ENCODE measurements around the gene RAP1A.

Gene RAP1A

DNA sequence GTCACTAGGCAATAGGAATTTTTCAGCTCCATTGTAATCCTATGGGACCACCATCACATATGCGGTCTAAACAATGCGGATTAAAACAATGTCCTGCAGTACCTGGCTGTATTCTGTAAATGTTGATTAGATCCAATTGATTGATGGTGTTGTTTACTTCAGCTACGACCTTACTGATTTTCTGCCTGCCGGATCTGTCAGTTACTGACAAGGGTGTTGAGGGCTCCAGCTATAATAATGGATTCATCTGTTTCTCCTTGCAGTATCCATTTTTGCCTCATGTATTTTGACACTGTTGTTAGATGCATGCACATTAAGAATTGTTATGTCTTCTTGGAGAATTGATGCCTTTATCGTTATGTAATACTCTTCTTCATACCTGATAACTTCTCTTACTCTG is 39.0 kb downstream of the RAP1A start:
- TF ChIP-seq, protein P1, sequence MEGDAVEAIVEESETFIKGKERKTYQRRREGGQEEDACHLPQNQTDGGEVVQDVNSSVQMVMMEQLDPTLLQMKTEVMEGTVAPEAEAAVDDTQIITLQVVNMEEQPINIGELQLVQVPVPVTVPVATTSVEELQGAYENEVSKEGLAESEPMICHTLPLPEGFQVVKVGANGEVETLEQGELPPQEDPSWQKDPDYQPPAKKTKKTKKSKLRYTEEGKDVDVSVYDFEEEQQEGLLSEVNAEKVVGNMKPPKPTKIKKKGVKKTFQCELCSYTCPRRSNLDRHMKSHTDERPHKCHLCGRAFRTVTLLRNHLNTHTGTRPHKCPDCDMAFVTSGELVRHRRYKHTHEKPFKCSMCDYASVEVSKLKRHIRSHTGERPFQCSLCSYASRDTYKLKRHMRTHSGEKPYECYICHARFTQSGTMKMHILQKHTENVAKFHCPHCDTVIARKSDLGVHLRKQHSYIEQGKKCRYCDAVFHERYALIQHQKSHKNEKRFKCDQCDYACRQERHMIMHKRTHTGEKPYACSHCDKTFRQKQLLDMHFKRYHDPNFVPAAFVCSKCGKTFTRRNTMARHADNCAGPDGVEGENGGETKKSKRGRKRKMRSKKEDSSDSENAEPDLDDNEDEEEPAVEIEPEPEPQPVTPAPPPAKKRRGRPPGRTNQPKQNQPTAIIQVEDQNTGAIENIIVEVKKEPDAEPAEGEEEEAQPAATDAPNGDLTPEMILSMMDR (IDR thresholded peaks at IDR 0.05; ENCODE audit: extremely low read depth, missing control alignments): no peak
- no peak for DNase-seq (ENCODE audit: low spot score)

DNA sequence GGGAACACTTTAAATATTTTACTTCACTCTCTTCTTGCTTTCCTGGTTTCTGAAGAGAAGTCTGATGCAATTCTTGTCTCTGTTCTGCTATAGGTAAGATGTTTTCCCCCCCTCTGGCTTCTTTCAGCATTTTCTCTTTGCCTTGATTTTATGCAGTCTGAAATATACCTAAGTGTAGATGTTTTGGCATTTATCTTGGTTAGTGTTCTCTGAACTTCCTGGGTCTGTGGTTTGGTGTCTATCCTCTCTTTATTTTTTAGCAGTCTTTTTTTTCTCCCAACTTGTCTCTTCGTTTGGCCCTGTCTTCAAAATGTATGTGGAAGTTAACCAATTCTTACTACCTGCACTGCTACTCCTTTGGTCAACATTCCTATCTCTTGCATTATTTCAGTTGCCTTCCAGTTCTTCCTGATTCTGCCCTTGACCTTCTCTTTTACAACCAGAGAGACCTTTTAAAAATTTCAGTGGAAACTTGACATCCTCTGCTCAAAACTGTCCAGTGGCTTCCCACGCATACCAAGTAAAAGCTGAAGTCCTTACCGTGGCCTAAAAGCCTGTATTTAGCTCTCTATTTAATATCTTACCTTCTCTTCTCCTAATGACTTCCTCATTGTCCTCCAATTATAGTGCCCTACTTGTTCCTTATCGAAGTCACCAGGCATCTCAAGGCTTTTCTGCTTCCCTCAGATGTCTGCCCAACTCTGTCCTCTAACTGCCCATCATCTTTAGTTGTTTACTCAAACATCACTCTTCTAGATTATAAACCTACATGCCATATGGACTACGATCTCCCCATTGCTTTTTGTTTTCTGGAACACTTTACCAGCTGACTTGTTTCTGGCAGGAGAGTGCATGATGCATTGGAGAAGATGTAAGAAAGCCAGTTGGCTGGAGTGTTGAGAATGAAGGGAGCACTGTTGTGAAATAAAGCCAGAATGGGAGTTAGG is 40.9 kb downstream of the RAP1A start:
- TF ChIP-seq, protein P1 (IDR thresholded peaks at IDR 0.05; ENCODE audit: extremely low read depth, missing control alignments): no peak
- no peak for DNase-seq (ENCODE audit: low spot score)

DNA sequence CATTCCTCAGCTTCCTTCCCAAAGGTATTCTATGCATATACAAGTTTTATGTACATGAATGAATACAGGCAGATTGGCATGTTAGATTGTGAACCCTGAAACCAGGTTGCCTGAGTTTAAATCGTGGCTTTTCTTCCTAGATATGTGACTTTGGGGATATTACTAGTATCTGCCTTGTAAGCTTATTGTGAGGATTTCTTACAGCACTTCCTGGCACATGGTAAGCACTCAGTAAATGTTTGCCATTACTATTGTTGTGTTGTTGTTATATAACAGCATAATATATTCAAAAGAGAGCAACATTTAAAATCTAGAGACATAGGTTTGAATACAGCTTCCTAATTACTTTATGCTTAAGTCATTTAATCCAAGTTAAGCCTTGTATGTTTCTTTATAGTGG is 45.1 kb downstream of the RAP1A start:
- TF ChIP-seq, protein P1 (IDR thresholded peaks at IDR 0.05; ENCODE audit: extremely low read depth, missing control alignments): no peak
- no peak for DNase-seq (ENCODE audit: low spot score)

DNA sequence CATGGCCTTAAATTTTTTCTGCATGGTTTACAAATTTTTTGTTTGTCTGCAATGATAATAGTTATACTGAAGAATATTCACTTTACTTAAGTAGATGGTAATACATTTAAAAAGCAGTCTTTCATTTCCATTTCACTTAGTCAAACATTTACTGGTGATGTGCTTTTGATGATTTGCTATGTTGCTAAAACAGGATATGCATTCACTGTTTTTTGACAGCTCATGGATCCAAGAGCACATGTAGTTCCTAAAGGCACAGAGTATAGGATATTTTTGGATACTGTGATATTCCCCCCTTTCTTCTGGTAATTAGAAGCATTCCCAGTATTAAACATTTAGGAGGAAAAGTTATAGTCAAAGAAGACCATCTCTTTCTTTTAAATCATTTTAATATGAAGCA is 45.9 kb downstream of the RAP1A start:
- TF ChIP-seq, protein P1 (IDR thresholded peaks at IDR 0.05; ENCODE audit: extremely low read depth, missing control alignments): no peak

DNA sequence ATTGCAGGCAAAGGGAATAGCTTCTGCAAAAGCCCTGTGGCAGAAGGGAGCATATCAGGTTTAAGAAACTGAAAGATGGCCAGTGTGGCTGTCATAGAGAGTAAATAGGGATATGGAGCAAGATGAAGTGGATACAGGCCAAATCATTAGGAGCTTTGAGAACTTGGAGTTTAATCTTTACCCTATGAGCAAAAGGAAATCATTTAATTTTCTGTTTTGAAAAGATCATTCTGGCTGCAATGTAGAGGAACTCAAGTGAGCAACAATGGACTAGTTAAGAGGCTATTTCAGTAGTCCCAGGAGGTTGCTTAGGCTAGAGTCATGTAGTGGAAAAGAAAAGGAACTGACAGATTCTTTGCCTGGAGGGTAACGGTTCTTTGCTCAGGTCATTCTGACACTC is 47.2 kb downstream of the RAP1A start:
- no peak for DNase-seq (ENCODE audit: low spot score)
- TF ChIP-seq, protein P1 (IDR thresholded peaks at IDR 0.05; ENCODE audit: extremely low read depth, missing control alignments): no peak

More for the DNA sequence above, 45.9 kb downstream of the RAP1A start:
- DNase-seq (ENCODE audit: low spot score): no peak

DNA sequence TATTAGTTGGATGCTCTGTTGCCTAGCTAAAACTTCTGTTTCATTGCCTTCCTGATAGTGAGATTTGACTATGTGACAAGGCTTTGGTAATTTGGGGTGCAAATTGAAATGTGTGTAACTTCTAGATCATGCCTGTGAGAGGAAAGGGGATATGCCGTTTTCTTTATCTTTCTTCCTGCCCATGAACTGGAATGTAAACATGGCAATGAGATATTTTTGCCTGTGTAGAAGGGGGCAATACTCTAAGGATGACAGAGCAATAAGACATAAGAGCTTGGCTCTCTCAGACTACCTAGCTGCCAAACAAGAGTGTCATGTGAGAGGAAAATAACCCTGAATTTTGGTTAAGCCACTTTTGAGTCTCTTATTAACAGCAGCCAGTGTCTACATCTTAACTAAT is 49.7 kb downstream of the RAP1A start:
- TF ChIP-seq, protein P1 (IDR thresholded peaks at IDR 0.05; ENCODE audit: extremely low read depth, missing control alignments): no peak
- DNase-seq (ENCODE audit: low spot score): no peak

DNA sequence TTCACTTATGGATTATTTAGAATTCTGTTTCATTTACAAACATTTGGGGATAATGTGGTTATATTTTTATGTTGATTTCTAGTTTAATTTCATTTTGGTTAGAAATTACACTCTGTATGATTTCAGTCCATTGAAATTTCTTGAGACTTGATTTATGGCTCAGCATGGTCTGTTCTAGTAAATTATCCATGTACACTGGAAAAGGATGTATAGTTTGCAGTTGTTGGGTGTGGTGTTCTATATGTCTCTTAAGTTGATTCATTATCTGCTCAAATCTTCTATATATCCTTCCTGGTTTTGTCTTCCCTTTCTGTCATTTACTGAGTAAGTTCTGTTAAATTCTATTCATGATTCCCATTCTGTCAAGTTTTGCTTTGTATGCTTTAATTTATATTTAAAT is 52.3 kb downstream of the RAP1A start:
- DNase-seq (ENCODE audit: low spot score): no peak
- TF ChIP-seq, protein P1 (IDR thresholded peaks at IDR 0.05; ENCODE audit: extremely low read depth, missing control alignments): no peak
